ENCODE data around the gene GAL3ST2. TPM values are rescaled to one million over a fixed set of nuclear protein-coding genes. Genes with fewer than 3 reads are reported as not detected.
"Not testable (repeated sequence)": the region's sequence is repeated elsewhere in the genome, so short reads cannot be mapped to it uniquely, and the experiment has no call there.

Gene GAL3ST2
- total RNA-seq, 4 donors from 2014 or later = 50.8 to 364 (median 76.0) TPM

GRCh38 chr2:241827394-241827793, 50.8 kb downstream of the GAL3ST2 start:
- WGBS, 2 donors (ENCODE audit: low coverage in 1 of 2) = 56 to 63% methylated on average over 2 of the region's 2 CpGs
- intact Hi-C loops (cut with DNase I; ENCODE audit: low total_unique reads) (no loop called here), in situ Hi-C loops (cut with MboI; ENCODE audit: low pct_ligation_motif_present in 1 of 4, low pct_unique_long_range_greater_than_20kb in 1 of 4, low sequenced_read_pairs in 3 of 4) (no loop called here)
- Histone ChIP-seq H3K4me3 (no peak overlapping the region), H3K36me3 (no peaks in the 10 kb centered on the region), H3K27me3 (peaks cover 3% of the 10 kb centered on the region), H3K9me3 (peaks cover 4 to 10% of the 10 kb centered on the region in 2 donors), H3K27ac (no peak overlapping the region), H3K4me1 (no peaks in the 10 kb centered on the region)
- no peak for DNase-seq
- TF ChIP-seq CTCF (IDR thresholded peaks at IDR 0.05) (no peak), POLR2A (IDR thresholded peaks at IDR 0.05) (no peak), POLR2AphosphoS5 (IDR thresholded peaks at IDR 0.05) (no peak), EP300 (IDR thresholded peaks at IDR 0.05; ENCODE audit: low read depth) (no peak)

- Histone ChIP-seq H3K27ac (no peak overlapping the region), H3K4me1 (peaks cover 0 to 3% (median 0%) of the 10 kb centered on the region in 4 donors), H3K36me3 (no peaks in the 10 kb centered on the region), H3K9me3 (no peaks in the 10 kb centered on the region), H3K27me3 (peaks cover 22% of the 10 kb centered on the region), H3K4me3 (no peak overlapping the region)
- no peak for DNase-seq
- in situ Hi-C loops (cut with MboI; ENCODE audit: low pct_ligation_motif_present in 1 of 4, low pct_unique_long_range_greater_than_20kb in 1 of 4, low sequenced_read_pairs in 3 of 4) (no loop called here), intact Hi-C loops (cut with DNase I; ENCODE audit: low total_unique reads) (no loop called here)
- WGBS, 2 donors (ENCODE audit: low coverage in 1 of 2) = 40 to 41% methylated on average over 13 of the region's 13 CpGs
- no peak for TF ChIP-seq POLR2AphosphoS5 (IDR thresholded peaks at IDR 0.05)
- TF ChIP-seq EP300 (IDR thresholded peaks at IDR 0.05; ENCODE audit: low read depth) = no peak
- TF ChIP-seq CTCF (IDR thresholded peaks at IDR 0.05) = no peak
- no peak for TF ChIP-seq POLR2A (IDR thresholded peaks at IDR 0.05)
Observed at GRCh38 chr2:241833101-241833663, 56.6 kb downstream of the GAL3ST2 start.

- in situ Hi-C loops (cut with MboI; ENCODE audit: low pct_ligation_motif_present in 1 of 4, low pct_unique_long_range_greater_than_20kb in 1 of 4, low sequenced_read_pairs in 3 of 4); H3K27ac ChIP-seq; H3K36me3 ChIP-seq; H3K4me3 ChIP-seq; DNase-seq; H3K9me3 ChIP-seq; H3K4me1 ChIP-seq; intact Hi-C loops (cut with DNase I; ENCODE audit: low total_unique reads): not testable (repeated sequence)
- 54 to 70% methylated on average over 5 to 26 of the region's 28 CpGs for WGBS, 2 donors (ENCODE audit: low coverage in 1 of 2)
- H3K27me3 ChIP-seq = peaks cover 28% of the 10 kb centered on the region
Observed at GRCh38 chr2:241833756-241834526, 57.3 kb downstream of the GAL3ST2 start.

GRCh38 chr2:241834527-241835210, 58.0 kb downstream of the GAL3ST2 start:
- Histone ChIP-seq H3K27ac (no peak overlapping the region), H3K4me1 (peaks cover 0 to 3% (median 0%) of the 10 kb centered on the region in 4 donors), H3K27me3 (peaks cover 28% of the 10 kb centered on the region), H3K9me3 (no peaks in the 10 kb centered on the region), H3K4me3 (no peak overlapping the region), H3K36me3 (no peaks in the 10 kb centered on the region)
- intact Hi-C loops (cut with DNase I; ENCODE audit: low total_unique reads) (no loop called here), in situ Hi-C loops (cut with MboI; ENCODE audit: low pct_ligation_motif_present in 1 of 4, low pct_unique_long_range_greater_than_20kb in 1 of 4, low sequenced_read_pairs in 3 of 4) (no loop called here)
- no peak for TF ChIP-seq POLR2AphosphoS5 (IDR thresholded peaks at IDR 0.05)
- TF ChIP-seq EP300 (IDR thresholded peaks at IDR 0.05; ENCODE audit: low read depth) = no peak
- TF ChIP-seq CTCF (IDR thresholded peaks at IDR 0.05) = no peak
- WGBS, 2 donors (ENCODE audit: low coverage in 1 of 2) = 88 to 97% methylated on average over 5 to 10 of the region's 10 CpGs
- DNase-seq = no peak
